Glomerular endothelial cell (primary cell): ENCODE data around the gene ALDH1B1. TPM values are rescaled to one million over a fixed set of nuclear protein-coding genes. Genes with fewer than 3 reads are reported as not detected.
A peak's percentile ranks its signal among the peaks of the same experiment; 100 is the strongest.

Experiments used
- DNase-seq: peaks from one replicate; pipeline ENCODE4 v3.0.0-alpha.2; 2011; ENCODE audit warnings: low read depth, low spot score; ENCODE audit errors: extremely low read depth
- total RNA-seq: library from RNA; depleted of rRNA; stranded (reverse); fragments of >200 nt; gene quantifications from 2 replicates; pipeline ENCODE4 v1.2.3, GENCODE V29; 2015

ALDH1B1 gene
- total RNA-seq, 1 donor from 2014 or later: 28.9 TPM

DNA sequence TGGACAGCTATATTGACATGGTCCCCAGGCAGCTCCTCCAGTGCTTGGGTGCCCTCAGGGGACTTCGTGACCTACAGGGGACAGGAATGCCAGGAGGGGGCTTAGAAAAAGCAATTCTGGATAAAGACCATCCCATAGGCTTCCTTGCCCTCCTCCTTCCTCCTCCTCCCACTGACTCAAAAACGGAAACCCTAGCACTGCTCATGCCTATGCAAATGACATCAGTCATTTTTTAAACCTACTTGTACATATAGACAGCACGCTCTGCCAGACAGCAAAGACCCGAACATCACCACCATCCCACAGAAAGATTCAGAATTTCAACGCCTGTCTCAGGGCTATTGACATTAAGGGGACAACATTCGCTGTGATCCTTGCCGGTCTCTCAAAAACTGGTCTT, 20.8 kb downstream of the ALDH1B1 start:
- no peak for DNase-seq

DNA sequence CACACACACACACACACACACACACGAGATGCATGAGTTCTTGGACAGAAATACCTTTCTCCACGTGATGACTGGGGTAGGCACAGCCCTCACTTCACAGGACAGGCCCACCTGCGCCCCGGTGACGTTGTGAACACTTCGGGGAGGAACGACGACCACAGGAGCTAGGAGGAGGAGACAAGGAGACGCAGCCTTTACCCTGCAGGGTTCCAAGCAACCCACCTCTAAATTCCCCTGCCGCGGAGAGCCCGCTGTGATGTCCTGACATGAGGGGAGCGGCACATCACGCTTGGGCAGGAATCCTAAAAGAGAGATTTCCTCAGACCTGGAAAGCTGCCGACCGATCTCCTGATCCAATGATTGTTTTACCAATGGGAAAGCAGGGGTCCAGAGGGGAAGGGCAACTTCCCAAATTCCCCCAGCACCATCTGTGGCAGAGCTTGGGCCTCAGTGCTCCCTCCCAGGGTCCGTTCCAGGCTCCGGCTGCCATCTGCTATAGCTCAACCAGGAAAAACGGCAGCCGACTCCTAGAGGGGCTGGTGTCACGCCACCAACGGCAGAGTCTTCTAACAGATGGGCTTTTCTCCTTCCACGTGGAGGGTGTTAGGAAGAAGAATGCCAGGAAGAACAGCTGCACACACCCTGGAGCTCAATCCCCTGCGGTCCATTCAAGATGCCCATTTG, 21.7 kb downstream of the ALDH1B1 start:
- DNase-seq: no peak

GRCh38 chr9:38415856-38416255, 23.4 kb downstream of the ALDH1B1 start:
- DNase-seq: no peak

GRCh38 chr9:38416461-38416860, 24.0 kb downstream of the ALDH1B1 start:
- DNase-seq: no peak

- no peak for DNase-seq
Measured at GRCh38 chr9:38417003-38417945, 24.8 kb downstream of the ALDH1B1 start.

DNA sequence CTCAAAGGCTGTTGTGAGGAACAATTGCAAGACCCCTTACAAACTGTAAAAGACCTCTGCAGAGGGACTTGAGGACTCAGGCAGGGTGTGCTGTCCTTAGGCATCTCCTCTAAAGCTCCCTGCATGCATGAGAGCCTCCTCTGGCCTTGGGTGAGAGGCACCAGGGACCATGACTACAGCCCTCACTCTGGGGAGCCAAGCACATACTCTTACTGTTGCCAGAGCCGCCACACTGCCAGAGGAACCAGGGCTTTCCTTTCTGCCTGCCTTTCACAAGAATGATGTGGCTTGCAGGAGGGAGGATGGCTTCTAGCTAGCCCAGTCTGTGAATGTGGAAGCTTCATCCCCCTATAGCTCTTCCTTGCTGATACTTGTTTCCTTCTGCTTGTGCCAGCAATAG, 25.9 kb downstream of the ALDH1B1 start:
- no peak for DNase-seq

GRCh38 chr9:38419181-38419580, 26.7 kb downstream of the ALDH1B1 start:
- no peak for DNase-seq

GRCh38 chr9:38421498-38422211, 29.2 kb downstream of the ALDH1B1 start:
- no peak for DNase-seq

DNA sequence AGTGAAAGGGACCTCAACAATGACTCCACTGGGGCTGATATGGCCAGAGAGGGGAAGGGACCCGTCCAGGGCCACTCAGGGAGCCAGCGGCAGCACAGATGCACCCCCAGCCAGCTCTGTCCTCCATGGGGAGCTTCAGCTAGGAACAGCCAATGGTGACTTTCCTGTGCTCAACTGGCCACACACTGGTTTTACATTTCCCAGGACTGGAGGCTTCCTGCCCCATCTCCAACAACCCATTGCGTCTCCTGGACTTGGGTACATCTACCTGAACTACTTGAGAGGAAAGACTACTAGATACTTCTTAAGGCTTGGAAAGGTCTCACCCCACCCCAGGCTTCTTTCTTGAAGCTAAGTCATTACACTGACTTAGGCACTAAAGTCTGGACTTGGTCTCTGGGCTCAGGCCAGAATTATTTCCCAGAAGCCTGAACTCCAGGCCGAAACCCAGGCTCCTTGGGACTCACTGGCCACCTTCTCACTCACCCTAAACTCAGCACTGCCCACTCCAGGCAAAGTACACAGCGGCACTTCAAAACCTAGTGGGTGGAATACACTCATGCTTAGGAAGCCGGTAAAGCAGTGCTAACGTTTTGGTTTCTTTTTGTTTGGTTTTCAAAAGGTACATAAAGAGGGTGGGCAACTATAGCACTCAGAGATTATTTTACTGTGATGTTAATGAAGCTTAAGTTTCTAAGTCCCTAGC, 30.2 kb downstream of the ALDH1B1 start:
- no peak for DNase-seq

DNA sequence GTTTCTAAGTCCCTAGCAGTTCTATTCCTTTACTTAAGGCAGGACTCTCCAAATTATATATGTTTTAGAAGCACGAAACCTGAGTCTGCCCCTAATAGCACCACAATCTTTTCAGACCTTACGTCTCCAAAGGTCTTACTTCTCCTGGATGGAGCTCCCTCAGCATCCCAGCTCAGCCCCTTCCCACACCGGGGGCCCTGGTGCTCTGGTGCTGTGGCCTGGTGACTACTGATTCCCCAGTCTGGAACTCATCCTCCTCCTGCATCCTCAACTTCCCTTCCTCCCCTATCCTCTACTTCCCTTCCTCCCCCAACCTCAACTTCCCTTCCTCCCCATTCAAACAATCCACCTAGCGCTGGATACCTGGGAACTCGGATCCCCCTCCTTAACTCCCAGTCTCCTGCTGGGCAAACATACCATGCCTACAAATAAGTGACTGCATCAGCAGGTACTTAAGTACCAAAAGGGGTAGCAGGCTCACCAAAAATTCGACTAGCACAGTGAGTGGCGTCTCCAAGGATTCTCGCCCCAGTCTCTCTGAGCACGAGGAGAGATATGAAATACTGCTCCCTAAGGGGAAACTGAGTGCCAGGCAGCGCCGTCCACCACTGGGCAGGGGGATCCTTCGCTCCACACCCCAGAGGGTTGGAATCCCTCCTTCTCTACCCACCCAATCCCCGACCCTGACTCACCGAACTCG, 30.9 kb downstream of the ALDH1B1 start:
- DNase-seq: no peak

GRCh38 chr9:38423973-38424843, 31.7 kb downstream of the ALDH1B1 start, which contains the start of gene IGFBPL1:
TSS of gene IGFBPL1 (minus strand) at chr9:38424454. CDS start at chr9:38424424, 30 bp downstream.
- no peak for DNase-seq

DNA sequence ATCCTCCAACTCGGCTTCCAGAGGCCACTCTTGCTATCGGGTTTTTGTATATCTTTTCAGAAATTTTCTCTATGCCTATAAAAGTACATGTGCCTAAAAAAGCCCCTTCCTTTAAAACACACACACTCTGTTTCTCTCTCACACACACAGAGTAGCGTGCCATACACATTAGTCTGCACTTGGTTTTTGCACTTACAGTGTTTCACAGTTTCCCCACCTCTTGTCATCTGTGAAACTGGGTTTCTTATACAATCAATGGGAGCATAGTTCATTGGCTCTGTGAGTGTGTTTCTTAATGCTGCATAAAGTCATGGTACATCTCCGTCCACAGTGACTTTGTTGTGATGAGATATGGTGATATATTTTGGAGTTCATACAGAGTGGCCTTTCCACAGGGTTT, 32.4 kb downstream of the ALDH1B1 start:
- DNase-seq: no peak

- DNase-seq: no peak
Measured at GRCh38 chr9:38428062-38428461, 35.6 kb downstream of the ALDH1B1 start.

DNA sequence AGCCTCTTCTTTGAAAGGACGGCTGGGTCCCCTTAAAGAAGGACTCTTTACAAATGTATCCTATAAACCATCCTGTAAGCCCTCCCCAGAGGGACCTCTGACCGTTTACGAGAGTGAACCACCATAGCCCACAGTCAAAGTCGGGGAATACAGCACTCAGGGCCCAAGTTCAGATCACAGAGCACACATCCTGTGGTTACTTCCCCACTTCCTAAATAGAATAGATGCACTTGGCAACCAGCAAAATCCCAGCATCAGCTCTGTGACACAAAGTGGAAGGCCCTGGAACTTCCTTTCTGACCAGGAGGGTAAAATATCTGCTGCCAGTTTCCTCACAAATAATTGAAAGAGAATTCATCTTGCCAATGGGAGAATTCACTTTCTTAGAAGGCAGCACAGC, 38.6 kb downstream of the ALDH1B1 start:
- no peak for DNase-seq

GRCh38 chr9:38432922-38433510, 40.5 kb downstream of the ALDH1B1 start:
- peak; percentile 20 for DNase-seq

- no peak for DNase-seq
Measured at GRCh38 chr9:38434365-38434764, 41.9 kb downstream of the ALDH1B1 start.

DNA sequence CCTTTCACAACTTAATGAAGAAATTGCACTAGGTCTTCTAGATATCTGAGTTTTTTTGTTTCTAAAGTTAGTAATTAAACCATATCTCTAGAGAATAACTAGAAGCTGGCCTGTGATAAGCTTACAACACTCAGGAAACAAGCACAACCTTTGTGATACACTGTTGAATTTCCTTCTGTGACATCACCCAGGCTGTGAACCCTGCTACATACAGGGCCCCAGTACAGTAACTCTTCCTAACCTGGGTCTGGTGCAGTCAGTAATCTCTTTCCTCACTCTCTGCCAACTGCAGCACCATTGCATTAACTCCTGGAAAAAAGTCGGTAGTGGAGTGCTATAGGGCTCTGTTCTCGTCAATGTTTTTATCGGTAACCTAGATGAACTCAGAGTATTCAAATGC, 42.4 kb downstream of the ALDH1B1 start:
- DNase-seq: no peak

DNA sequence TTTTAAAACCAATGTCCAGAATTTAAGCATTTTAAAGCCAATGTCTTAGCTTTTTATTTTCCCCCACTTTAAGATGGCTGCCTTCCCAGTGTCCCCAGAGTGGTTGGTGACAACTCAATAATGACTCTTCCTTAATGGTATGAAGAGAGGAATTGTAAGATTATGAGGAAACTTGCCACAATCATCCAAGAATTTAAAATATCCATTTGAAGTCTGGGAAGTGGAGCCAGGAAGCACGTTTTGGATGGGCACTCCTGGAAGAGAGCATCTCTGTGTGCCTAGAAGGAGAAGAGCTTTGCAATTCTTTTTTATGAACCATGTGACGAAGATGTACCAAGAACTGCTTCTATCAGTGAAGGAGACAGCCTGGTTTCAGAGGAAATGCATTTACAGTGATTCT, 43.0 kb downstream of the ALDH1B1 start:
- no peak for DNase-seq

DNA sequence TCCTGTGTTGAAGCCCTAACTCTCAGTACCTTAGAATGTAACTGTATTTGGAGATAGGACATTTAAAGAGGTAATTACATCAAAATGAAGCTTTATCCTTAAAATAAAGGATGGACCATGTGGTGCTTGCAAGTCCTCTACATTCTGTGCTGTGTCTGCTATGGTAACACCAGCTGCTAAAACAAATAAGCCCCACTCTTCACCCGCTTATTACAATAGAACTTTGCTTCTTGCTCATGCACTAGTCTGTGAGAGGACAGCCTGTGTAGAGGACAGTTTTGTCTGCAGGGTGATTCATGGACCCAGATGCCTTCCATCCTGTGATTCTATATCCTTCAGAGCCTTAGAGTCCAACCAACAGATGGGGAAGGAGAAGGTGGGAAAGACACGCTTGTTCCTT, 44.2 kb downstream of the ALDH1B1 start:
- DNase-seq: no peak
